OCI-M2 (cell line): ENCODE measurements around the gene GOLGA8R.
"Not testable (repeated sequence)": the region's sequence is repeated elsewhere in the genome, so short reads cannot be mapped to it uniquely, and the experiment has no call there.

Experiments used
- DNase-seq: peaks from one replicate; lab custom pipeline; 2025; ENCODE audit not compliant: unreplicated experiment; lab: John Stamatoyannopoulos, UW

Gene GOLGA8R

GRCh38 chr15:30414160-30414559 lies at the start of gene GOLGA8R:
Gene GOLGA8R, minus strand, starts transcription at chr15:30414260. Its CDS starts 98 bp downstream, at chr15:30414162.
- DNase-seq: not testable (repeated sequence)

- not testable (repeated sequence) for DNase-seq
Measured at GRCh38 chr15:30463849-30464248, 49.8 kb upstream of the GOLGA8R start.

DNA sequence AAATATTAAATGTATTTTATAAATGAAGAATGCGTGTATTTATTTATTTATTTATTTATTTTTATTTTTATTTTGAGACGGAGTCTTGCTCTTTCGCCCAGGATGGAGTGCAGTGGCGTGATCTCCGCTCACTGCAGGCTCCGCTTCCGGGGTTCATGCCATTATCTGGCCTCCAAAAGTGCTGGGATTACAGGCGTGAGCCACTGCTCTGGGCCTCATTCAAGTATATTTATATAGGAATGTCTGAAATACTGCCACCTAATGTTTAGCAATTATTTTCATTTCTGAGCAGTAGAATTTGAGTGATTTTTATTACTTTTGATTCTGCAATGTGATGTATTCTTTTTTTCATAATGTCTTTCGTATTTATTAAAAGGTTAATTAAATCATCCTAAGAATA lies 48.1 kb upstream of the GOLGA8R start:
- not testable (repeated sequence) for DNase-seq

- DNase-seq: not testable (repeated sequence)
Measured at GRCh38 chr15:30452702-30453101, 38.6 kb upstream of the GOLGA8R start.

DNA sequence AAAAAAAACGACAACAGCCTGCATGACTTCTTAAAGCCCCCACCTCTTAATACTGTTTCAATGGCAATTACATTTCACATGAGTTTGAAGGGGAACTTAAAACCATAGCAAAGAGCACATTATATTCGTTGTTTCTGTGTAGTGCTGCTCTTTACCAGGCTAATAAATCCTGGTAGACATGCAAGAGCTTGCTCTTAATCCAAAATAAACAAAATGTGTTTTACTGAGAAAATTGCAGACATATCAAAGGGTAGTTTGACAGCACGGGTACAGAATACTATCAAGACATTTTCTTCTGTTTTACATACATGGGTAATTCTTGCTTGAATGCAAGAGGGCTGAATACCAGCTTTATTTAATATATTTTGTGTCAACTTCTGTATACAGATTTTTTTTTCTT lies 24.3 kb upstream of the GOLGA8R start:
- not testable (repeated sequence) for DNase-seq

GRCh38 chr15:30435878-30436277 lies 21.8 kb upstream of the GOLGA8R start:
- DNase-seq: not testable (repeated sequence)

- DNase-seq: not testable (repeated sequence)
Measured at GRCh38 chr15:30420723-30421122, 6.7 kb upstream of the GOLGA8R start.

DNA sequence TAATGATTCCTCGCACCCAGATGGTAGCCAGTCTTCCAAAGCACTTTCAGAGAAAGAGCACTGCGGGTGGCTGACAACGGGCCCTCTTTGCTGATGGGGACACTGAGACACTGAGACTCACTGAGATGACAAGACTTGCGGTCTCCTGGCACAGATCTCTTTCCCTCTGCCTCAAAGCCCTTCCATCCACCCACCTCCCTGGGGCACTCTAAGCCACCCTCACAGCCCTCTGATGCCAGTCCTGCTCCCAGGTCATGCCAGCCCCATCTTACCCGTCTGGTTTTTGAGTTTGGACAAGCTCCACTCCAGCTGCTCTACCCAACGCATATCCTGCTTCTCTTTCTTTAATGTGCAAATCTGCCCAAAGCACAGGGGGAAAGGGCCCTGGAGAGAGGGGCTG lies 6.4 kb downstream of the GOLGA8R start:
- not testable (repeated sequence) for DNase-seq

DNA sequence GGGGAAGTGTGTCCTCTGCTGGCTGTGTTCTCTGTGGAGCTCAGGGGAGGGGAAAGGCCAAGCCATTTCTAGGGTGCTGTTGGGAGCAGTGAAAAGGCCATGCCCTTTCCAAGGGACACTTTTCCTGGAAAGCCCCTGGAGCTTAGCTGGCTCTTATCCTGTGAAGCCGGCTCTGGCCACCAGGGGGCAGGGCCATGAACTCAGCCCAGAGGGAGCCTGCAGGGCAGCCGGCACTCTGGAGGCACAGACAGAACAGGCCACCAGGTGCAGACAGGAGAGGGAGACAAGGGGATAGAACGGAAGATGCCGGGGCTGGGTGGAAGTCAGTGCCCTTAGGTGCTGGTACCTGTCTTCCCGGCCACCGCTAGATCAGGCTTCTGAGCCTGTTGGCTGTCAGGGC lies 15.1 kb downstream of the GOLGA8R start:
- DNase-seq: not testable (repeated sequence)

DNA sequence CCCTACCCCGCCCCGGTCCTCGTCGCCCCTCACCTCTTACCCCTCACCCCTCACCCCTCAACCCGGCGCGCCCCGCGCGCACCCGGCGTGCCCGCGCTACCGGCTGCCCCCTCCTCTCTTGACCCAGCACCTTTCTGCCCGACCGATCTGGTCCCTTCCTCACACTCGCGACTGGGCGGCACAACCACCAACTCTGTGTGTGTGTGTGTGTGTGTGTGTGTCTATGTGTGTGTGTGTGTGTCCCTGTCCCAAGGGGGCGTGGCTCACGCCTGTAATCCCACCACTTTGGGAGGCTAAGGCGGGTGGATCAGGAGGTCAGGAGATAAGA lies 20.4 kb downstream of the GOLGA8R start:
- DNase-seq: not testable (repeated sequence)

- DNase-seq: not testable (repeated sequence)
Measured at GRCh38 chr15:30392766-30393663, 21.0 kb downstream of the GOLGA8R start, which contains the start of gene CHRFAM7A. Gene CHRFAM7A, minus strand, starts transcription at chr15:30393540. Its CDS starts 10,189 bp downstream, at chr15:30383351.

- not testable (repeated sequence) for DNase-seq
Measured at GRCh38 chr15:30386318-30386887, 27.7 kb downstream of the GOLGA8R start.

GRCh38 chr15:30377082-30377413 lies 37.0 kb downstream of the GOLGA8R start:
- DNase-seq: not testable (repeated sequence)

DNA sequence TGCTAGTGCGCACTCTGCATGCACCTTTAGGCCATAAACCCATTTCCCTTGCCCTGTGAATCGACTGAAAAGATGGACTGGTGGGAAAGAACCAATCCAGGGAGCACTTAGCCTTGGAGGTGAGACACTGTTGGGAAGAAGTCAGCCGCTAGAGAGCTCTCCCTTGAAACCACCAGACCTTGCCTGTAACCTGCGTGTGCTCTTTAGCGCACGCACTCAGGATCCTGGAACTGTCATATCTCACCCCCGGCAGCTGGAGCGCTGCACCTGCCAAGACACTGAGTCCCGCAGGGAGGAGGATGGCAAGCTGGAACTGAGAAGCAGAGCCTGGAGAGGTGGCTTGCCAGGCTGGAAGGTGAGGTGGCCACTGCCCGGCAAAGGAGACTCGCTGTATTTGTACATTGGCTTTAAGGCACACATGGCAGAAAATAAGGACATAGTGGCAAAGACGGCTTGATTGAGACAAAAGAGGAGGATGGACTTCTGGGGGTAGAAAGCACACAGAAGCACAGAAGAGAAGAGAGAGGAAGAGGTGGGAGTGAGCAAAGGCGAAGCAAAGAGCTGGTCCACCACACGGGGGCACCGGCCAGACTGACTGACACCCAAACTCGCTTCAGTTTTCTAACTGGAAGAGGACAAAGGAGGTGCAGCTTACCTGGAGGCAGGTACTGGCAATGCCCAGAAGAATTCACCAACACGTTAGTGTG lies 37.5 kb downstream of the GOLGA8R start:
- DNase-seq: not testable (repeated sequence)

DNA sequence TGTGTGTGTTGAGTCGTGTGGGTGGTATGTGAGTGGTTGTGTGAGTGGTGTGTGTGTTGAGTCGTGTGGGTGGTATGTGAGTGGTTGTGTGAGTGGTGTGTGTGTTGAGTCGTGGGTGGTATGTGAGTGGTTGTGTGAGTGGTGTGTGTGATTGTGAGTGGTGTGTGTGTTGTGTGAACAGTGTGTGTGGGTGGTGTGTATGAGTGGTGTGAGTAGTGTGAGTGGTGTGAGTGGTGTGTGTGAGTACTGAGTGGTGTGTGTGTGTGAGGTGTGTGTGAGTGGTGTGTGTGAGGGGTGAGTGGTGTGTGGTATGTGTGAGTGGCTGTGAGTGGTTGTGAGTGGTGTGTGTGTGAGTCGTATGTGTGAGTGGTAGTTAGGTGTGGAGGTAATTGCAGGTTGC lies 38.2 kb downstream of the GOLGA8R start:
- DNase-seq: not testable (repeated sequence)

DNA sequence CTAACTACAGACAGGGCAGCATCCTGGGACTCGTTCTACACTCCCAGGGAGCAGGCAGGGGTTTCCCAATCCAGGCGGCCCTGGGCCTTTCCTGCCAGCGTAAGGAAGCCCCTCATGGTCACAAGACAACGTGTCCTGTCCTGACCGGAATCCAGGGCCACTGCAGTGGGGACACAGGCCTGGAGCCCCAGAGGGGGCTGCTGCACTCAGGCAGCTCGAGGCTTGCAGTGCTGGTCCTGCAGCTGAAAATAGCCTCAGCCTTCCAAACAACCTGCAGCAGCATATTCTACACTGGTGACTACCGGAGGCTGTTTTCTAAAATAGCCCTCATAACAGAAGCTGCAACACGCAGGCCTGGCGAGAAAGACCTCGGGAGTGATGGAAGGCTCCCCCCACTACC lies 39.2 kb downstream of the GOLGA8R start:
- DNase-seq: not testable (repeated sequence)

DNA sequence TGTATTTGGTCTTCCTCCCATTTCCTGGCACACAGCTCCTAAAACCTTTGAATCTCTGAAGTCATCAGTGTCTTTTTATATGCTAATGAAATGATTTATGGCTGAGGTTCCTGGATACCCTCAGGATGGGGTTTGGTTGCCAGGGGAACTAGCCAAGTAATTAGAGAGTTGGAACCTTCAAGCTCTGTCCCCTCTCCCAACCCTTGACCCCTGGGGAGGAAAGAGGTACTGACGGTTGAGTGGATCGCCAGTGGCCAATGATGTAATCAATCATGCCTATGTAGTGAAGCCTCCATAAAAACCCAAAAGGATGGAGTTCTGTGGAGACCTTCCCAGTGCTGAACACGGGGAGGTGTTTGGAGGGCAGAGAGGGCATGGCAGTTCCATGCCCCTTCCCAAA lies 45.8 kb downstream of the GOLGA8R start:
- not testable (repeated sequence) for DNase-seq

DNA sequence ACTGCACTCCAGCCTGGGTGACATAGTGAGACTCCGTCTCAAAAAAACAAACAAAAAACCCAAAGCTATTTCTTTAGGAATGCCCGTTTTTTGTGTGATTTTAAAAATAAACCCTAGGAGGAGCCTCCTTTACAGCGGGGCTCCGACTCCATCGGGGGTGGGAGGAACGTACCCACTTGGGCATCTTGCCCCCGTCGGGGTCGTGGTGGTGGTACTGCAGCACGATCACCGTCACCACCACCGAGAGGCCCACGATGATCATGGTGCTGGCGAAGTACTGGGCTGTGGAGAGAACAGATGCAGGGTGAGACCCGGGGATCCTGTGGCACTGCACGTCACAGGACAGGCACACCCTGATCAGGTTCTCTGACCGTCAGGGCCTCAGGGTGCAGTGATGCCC lies 46.8 kb downstream of the GOLGA8R start:
- not testable (repeated sequence) for DNase-seq

- not testable (repeated sequence) for DNase-seq
Measured at GRCh38 chr15:30361404-30361803, 52.7 kb downstream of the GOLGA8R start.

GRCh38 chr15:30360990-30361389 lies 53.1 kb downstream of the GOLGA8R start:
- DNase-seq: not testable (repeated sequence)

- DNase-seq: not testable (repeated sequence)
Measured at GRCh38 chr15:30355043-30355442, 59.0 kb downstream of the GOLGA8R start.
